Fibroblast of skin of right biceps (primary cell): ENCODE results near the gene MYL7.

Experiments
- DNase-seq: peaks from one replicate; pipeline ENCODE4 v3.0.0-alpha.2; 2013

Gene MYL7

GRCh38 chr7:44110719-44111635 is 30.2 kb downstream of the MYL7 start:
- no peak for DNase-seq

- no peak for DNase-seq
Observed at GRCh38 chr7:44109991-44110390, 31.1 kb downstream of the MYL7 start.

- no peak for DNase-seq
Observed at GRCh38 chr7:44108768-44109750, 32.1 kb downstream of the MYL7 start.

GRCh38 chr7:44107961-44108767 is 33.0 kb downstream of the MYL7 start:
- DNase-seq: no peak

GRCh38 chr7:44107116-44107960 is 33.8 kb downstream of the MYL7 start:
- DNase-seq: no peak

GRCh38 chr7:44106311-44107065 is 34.6 kb downstream of the MYL7 start:
- no peak for DNase-seq

- no peak for DNase-seq
Observed at GRCh38 chr7:44105832-44106231, 35.3 kb downstream of the MYL7 start.

- peak; percentile 81 for DNase-seq
Observed at GRCh38 chr7:44104860-44105771, 36.0 kb downstream of the MYL7 start.

GRCh38 chr7:44103923-44104859 is 36.9 kb downstream of the MYL7 start, which contains the start of gene AEBP1:
Gene AEBP1, plus strand, starts transcription at chr7:44104345. Its CDS starts 321 bp downstream, at chr7:44104666.
- peak; percentile 45 for DNase-seq

- no peak for DNase-seq
Observed at GRCh38 chr7:44103566-44103922, 37.6 kb downstream of the MYL7 start.

GRCh38 chr7:44102846-44103565 is 38.1 kb downstream of the MYL7 start:
- no peak for DNase-seq

- DNase-seq: peak; percentile 83
Observed at GRCh38 chr7:44101966-44102845, 38.9 kb downstream of the MYL7 start.

GRCh38 chr7:44101303-44101965 is 39.7 kb downstream of the MYL7 start:
- no peak for DNase-seq

- DNase-seq: peak; percentile 68
Observed at GRCh38 chr7:44100458-44101302, 40.5 kb downstream of the MYL7 start.

GRCh38 chr7:44099669-44100068 is 41.5 kb downstream of the MYL7 start:
- DNase-seq: no peak
